HG03354 (cell line): ENCODE results near the gene PGAP6.
"Not testable (repeated sequence)": the region's sequence is repeated elsewhere in the genome, so short reads cannot be mapped to it uniquely, and the experiment has no call there.

Source experiments
- ATAC-seq: cut with Tn5 transposase; IDR thresholded peaks from one replicate; pipeline ENCODE4 v1.9.1; 2021; ENCODE audit warnings: mild to moderate bottlenecking; ENCODE audit not compliant: unreplicated experiment, poor library complexity, severe bottlenecking

PGAP6 gene

DNA sequence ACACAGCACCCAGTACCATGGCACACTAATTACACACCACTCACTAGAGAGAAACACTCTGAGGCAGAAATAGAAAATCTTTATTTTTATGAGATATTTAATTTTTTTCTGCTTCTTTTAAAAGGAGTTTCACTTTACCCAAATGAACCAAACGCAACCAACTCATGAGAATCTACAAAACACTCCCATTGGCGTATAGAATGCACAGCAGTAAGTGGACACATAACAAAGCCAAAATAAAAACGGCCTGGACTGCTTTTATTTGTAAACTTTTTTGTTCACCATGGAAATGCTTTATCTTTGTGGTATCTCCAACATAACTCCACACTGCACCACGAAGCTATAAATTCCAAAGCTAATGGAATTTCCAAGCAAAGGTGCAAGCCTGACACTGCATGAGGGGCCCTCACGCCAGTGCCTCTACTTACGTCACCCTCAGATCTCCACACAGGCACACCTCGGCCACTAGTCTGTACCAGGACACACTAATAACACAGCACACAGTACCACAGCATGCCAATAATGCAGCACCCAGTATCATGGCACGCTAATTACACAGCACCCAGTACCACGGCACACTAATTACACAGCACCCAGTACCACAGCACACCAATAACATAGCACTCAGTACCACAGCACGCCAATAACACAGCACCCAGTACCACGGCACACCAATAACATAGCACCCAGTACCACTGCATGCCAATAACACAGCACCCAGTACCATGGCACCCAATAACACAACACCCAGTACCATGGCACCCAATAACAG is 46.7 kb downstream of the PGAP6 start:
- ATAC-seq = not testable (repeated sequence)

DNA sequence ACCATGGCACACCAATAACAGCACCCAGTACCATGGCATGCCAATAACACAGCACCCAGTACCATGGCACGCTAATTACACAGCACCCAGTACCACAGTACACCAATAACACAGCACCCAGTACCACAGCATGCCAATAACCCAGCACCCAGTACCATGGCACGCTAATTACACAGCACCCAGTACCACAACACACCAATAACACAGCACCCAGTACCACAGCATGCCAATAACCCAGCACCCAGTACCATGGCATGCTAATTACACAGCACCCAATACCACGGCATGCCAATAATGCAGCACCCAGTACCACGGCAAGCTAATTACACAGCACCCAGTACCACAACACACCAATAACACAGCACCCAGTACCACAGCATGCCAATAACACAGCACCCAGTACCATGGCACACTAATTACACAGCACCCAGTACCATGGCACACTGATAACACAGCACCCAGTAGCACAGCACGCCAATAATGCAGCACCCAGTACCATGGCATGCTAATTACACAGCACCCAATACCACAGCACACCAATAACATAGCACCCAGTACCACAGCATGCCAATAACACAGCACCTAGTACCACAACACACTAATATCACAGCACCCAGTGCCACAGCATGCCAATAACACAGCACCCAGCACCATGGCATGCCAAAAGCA is 47.5 kb downstream of the PGAP6 start:
- ATAC-seq = not testable (repeated sequence)

DNA sequence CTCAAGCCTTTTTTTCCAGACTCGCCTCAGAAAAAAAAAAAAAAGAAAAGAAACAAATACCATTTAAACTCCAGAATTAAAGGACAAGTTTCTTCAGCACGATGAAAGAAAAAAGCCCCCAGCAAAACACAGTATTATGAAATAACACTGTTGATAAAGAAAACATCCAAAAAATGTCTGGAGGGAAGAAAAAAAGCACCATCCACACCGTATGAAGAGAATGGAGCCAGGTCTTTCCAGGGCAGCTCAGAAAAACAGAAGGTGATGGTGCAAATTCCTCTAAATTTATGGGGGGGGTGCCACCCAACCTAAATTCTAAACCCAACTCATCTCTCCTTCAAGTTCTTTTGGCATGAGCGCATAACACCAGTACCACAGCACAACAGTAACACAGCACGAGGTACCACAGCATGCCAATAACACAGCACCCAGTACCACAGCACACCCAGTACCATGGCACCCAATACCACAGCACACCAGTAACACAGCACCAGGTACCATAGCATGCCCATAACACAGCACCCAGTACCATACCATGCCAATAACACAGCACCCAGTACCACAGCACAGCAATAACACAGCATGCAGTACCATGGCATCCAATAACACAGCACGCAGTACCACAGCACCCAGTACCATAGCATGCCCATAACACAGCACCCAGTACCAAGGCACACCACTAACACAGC is 48.2 kb downstream of the PGAP6 start:
- ATAC-seq = no peak

- ATAC-seq = not testable (repeated sequence)
Observed at GRCh38 chr16:331181-331814, 50.5 kb downstream of the PGAP6 start.

GRCh38 chr16:330741-331140 is 51.0 kb downstream of the PGAP6 start:
- ATAC-seq = no peak

DNA sequence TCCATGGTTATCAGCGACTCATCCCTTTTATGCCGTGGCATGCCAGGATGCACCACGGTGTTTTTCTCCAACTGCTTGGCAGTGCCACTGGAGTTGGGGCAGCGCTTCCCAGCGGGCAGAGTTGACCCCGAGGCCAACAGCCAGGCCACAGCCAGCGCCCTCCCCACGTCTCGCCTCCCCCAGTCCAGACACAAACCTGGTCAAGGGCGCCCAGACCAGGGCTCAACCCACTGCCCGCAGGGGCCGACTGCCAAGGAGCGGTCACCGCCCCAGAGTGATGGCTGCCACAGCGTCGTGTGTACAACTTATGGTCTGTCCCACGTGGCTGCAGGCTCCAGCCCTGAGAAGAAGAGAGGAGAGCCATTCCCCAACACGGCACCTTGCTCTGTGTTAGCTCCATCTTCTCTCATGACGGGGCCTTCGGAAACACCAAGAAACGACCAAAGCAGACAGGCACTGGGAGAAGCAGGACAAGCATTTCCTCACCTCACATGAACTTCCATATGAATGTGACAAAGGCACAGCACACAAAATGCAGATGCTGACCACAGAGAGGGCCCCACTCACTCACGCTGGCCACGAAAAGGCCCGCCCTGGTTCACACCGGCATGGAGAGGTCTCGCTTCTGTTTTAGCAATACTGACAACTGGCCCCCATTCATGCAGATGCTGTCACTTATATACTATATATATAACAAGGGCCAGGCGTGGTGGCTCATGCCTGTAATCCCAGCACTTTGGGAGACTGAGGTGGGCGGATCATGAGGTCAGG is 56.2 kb downstream of the PGAP6 start:
- ATAC-seq = no peak

DNA sequence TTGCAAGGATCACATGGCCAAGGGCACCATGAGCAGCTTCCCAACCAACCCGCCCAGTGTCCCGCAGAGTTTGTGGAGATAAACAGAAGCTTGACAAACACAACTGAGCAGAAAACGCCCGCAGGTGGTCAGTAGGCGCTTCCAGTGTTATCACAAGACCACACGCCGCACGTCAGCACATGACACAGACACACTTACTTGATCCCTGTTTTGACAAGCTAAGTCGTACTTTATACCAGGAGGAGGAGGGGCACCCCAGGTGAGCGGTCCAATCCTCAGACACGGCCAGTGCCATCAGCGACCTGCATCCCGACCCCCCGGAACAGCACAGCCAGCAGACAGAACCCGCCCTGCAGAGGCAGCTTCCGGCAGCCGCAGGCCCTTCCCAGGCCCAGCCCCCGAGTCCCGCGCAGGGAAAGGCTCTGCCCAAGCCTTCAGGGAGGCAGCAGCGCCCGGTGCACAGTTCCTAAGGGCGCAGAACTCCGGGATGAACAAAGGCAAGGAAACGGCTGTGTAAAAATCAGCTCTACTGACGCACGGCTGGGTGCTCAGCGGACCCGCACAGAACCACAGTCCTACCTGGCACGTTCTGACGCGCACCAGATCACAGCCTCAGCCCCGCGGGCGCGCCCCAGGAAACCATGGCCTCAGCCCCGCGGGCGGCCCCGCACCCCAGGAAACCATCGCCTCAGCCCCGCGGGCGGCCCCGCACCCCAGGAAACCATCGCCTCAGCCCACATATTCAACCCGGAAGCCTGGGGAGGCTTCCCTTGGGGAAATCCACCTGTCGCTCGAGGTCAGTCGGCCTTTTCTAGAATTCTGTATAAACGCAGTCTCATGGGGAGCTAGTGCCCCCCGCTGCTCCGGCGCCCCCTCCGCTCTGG is 57.1 kb downstream of the PGAP6 start:
- ATAC-seq = no peak

GRCh38 chr16:324201-324450 is 57.7 kb downstream of the PGAP6 start:
- ATAC-seq = no peak

DNA sequence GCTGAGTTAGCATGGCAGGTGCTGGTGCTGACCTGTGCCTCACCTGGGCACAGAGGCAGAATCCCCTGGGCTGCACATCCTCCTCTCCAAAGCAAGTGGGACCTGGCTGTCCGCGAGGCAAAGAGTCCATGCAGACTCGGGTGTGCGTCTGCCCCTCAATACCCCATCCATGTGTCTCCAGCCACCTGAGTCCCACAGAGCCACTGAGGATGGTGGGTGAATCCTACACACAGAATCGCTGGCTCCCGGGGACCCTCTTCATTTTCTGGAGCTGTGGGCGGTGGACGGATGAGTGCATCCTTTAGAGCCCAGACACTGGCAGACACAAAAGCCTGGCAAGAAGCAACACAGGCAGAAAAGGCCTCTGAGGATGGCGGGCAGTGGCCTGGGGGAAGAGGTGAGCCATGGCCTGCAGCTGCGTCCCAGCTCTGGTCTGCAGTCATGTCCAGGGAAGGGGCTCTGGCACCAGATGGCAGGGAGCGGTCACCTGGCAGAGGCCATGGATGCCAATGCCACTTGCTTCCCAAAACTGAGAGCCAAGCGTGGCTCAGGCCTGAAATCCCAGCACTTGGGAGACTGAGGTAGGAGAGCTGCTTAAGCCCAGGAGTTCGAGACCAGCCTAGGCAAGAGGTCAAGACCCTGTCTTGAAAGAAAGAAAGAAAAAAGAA is 59.2 kb downstream of the PGAP6 start:
- ATAC-seq = no peak

- ATAC-seq = no peak
Observed at GRCh38 chr16:321532-321931, 60.2 kb downstream of the PGAP6 start.
